DMS53 treated with DMSO at 0.1 percent for 48 hours (cell line): Measurements from ENCODE around the gene NPAS3.

Experiments
- DNase-seq: peaks from one replicate; lab custom pipeline; 2025; ENCODE audit not compliant: unreplicated experiment; lab: John Stamatoyannopoulos, UW

The NPAS3 gene

DNA sequence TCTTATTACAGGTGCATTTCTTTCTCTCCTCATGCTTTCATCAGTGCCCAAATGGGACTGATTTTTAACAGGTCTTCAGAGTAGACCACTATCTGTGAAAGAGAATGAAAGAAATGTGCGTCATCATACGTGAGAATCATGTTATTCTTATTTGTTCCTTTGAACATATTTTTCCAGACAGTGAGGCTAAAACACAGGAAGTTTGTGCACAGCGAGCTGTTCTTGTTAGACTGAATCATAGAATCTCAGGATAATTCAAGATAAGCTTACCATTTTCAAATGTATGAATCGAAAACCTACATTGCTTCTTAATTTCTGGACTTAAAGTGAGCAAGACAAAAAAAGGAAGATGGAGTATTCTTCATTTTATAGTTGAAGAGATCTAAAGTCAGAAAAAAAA is 629.1 kb downstream of the NPAS3 start:
- DNase-seq: no peak

DNA sequence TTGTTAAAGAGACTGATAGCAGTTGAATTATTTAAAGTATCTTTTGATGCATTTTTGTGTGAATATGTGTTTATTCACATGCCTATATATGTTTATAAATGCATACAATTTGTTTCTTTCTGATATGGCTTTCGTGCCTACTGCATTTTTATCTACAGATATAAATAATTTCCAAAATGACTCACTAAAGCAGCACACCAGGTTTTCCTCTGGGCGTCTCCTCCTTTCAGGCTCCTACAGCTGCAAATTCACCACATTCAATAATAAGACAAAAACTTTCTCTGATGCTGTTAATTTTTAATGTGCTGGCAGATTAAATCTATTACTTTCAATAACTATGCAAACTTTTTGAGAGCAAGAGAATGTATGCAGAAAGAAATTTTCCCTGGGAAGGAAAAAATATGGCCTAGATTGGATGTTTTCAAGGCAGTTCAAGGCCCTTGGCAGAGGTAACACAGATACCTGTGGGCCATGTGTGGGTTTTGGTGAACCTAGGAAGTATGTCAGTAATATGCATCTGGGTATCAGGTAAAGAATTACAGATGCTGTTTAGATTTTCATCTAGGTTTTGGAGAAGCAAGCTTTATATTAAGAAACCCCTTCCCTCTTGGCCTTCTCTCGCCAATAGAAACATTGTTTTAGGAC is 630.4 kb downstream of the NPAS3 start:
- no peak for DNase-seq

DNA sequence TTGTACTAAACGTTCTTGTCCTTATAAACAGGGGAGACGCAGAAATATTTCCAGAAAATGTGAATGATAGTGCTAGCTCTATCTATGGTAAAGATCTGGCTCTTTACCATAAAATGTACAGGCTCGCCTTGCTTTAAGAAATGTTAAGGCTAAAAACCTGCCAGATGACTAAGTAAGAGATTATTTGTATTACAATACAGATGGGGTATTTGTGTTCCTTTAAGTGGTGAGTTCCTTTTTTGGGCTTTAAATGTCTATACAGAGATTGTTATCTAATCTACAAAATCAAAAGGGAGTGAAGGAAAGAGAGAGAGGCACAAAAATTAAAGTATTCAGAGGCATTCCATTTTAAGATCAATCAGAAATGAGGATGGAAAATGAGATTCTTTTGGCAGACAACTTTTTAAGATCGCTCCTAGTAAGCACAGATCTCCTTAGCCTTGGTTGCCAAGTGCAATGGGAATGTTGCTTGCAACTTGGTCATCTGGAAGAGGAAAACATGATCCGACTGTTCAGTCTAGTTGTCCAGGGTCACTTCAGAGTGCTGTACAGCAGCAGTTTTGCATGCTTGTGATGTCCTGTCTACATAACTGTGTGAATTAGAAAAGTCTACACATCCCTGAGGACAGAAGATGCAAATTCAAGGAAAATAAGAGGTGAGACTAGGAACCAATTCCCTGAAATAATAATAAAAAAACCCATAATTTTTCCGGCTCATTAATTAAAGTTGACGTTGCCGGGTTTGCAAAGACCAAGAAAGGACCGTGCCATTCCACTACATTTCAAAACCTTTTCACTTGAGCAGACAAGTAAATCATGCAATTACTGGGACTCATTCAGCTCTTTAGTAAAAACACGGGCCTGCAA is 631.4 kb downstream of the NPAS3 start:
- DNase-seq: no peak

DNA sequence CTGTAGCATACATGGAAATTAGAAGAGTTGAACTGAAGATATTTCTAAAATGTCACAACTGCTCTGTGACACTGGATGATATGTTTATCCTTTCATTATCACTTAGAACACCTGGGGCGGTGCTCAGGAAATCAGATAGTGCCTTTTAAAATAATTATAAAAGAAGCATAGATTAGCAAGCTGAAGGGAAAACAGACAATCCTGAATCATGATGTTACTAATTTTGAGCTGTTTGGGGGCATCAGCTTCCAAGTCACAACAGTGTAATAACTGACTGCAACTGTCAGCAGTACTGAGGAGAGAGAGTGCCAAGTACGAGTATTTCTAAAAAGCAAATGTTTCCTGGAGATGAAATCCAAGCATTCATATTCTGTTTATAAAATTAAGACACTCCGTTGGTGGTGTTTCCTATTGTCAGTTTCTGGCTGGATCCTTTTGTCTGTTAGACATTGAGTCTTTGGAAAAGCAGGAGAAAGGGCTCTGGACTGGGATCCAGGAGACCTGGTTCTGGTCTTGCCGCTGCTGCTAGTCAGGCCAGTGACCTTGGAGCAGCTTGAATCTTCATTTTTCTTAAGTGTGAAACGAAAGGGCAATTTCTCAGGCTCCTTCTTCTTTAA is 632.1 kb downstream of the NPAS3 start:
- DNase-seq: no peak

DNA sequence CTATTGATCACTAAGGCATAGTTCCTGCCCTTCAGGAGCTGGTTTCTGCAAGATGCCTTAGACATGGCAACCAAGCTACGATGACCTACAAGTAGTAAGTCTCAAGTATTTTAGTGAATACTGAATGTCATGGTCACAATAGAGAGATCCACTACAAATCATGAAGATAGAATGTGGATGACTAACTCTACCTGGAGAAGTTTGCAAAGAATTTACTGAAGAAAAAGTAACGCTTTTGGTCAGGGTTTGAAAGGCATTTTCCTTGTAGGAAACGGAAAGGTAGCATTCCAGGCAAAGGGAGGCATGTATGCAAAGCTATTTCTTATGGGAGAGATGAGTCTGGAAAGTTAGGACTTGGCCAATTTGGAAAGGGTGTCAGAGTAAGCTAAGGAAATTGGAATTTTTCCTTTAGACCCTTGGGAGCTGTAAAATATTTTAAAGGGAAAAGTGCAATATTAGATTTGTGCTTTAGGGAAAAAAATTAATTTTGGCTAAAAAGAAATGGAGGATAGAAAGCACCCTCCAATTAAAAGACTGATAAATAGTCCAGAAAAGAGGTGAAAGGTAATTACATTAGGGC is 634.7 kb downstream of the NPAS3 start:
- no peak for DNase-seq

DNA sequence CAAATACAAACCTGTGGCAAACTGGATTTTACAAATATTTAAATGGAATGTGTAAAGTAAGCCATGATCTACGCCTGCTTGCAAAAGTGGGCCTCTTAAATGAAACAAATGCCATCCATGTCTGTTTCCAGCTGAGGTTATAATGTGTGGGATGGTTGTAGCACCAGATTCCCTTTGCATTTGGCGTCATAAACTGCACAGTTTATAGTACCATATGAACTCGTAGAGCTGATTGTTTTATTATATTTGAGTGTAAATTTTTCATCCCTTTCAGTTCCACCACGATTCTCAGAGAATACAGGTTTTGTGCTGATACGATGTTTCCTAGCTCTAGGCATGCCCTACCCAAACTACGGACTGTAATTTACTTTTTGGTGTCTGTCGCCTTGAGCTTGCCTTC is 637.3 kb downstream of the NPAS3 start:
- DNase-seq: no peak

DNA sequence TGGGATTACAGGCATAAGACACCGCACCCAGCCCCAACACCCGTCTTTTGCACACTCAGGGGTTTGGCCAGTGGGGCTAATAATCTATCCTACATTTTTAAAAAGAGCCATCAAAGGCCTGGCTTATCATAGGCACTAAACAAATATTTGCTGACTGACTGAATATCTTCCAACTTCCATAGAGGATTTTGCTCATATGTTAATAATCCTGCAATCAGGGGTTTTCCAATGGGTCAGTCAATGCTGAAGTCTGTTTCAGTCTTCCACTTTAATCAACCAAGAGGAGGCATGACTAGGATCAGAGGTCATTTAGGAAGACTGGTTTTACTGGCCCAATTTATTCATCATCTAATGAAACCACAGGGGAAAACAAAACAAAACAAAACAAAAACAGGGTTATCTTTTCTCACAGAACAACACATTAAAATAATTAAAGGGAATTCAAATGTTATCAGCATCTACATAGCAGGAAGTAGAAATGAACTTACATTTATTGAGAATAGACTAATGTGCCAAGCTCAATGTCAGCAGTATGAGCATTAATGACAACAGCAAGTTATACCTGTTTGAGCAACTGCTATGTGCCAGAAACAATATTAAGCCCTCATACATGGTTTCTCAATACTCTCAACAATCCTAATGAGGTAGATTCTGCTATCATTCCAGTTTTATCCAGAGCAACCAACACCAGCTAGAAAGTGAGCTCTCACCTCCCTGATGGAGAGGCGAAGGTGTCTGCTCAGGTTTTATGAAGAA is 640.0 kb downstream of the NPAS3 start:
- DNase-seq: no peak

DNA sequence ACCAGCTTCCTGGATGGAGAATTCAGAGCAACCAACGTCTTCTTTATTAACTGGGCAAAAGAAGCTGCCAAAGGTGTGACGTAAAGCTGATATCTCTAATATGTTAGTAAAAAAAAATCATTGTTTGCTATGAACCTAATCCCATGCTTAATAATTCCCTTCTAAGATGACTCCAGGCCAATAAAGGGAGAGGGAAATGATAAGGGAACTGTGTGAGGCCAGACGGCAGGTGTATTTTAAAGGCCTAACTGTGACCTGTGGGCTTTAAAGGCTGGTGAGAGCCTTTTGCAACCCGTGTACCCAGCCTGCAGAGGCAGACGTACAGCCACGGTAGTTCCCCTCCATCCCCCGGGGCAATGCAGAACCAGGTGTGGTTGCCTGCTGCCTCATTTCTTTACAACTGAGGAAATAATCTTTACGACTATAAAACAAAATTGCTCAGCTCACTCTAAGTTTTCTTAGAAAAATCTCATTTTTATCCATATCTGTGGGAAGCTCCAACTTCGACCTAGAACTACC is 641.6 kb downstream of the NPAS3 start:
- no peak for DNase-seq

DNA sequence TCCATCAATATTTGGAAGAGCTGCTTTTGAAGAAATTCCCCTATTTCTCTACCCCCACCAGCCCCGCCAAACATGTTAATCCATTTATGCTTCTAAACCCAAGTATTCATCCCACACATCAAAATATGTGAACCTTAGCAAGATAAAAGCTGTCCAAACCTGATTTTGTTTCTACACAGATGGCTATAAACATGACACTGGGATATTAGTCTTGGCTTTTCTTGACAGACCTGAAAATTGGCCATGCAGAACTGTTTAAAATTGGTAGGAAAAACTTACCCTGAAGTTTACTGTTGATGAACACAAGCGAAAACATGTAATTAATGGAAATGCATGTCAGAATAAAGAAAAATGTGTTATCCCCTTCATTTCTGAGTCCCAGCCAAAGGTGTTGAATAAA is 642.2 kb downstream of the NPAS3 start:
- no peak for DNase-seq

DNA sequence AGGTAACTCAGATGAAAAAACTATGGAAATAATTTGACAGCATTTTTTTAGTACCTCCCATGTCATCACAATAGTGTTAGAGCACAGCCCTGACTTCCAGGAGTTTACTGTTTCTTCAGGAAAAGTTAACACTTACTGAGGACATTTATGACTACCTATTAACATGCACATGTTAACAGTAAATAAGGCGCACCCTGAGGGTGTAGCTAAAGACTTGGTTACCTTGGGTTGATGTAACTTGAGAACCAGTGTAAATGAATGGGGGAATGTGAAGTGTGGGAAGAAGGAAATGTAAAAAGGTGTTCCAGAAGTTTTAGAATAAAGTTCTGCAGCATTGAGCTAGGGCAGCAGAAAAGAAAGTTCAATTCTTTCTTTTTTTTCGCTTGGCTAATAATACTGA is 646.0 kb downstream of the NPAS3 start:
- no peak for DNase-seq

DNA sequence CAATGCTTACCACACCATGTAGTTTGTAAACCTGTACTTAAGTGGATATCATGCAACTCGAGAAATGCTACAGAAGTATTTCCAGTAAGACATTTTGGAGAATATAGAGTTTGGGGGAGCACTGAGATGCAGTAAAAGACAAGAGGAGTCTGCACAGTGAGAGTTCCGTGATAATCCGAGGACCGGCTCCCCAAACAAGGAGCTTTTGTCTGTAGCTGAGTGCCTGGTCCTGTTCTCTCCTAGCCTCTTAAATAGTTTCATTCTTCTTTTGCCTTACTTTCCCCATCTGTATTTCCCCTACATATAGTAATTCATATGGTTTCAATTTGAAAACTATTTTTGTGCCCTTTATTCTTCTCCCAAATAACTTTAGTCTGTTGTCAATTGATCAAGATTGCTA is 648.1 kb downstream of the NPAS3 start:
- no peak for DNase-seq

DNA sequence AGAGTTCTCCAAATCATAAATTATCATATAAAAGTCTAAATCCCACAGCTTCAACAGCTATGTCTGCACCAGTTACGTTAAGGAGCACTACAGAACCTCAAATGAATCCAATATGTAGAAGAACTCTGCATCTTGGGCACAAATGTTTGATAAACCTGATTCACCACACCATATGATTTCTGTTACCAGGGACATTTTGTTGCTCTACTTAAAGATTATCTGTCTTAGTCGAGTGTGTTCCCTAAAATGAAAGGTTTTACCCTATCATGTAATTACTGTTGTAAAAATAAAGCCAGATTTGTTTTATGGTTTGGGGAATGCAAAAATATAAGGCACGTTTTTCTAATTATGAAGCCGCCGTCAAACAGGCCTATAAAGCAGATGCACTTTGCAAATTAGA is 649.1 kb downstream of the NPAS3 start:
- no peak for DNase-seq

DNA sequence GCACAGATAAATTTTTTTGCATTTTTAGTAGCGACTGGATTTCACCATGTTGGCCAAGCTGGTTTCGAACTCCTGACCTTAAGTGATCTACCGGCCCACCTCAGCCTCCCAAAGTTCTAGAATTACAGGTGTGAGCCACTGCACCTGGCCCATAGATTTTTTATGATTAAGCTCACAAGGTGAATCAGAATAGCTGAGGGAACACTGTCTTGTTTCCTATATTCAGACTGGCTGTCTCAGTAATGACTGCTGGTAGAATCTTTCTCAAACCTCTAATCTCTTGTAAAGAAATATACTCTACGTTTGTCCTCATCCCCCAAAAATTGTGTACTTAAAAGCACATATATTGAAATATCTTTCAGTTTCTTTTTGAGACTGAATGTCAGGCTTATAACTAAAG is 650.1 kb downstream of the NPAS3 start:
- DNase-seq: no peak

DNA sequence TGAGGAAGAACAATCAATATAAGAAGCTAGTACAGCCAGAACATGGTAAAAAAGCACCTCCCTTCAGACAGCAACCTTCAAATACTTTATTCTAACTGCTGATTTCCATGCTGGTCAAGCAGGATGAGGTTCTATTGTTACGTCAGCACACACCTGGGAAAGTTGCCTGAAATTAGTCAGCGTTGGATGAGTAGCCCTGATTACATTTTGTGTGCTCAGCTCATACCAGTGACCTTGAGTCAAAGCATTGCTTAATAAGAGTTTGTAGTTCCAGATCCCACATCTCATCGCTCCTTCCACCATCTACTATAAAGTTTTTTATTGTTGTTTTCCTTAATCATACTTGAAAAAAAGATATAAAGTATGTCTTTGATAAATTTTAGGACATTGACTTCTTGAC is 650.7 kb downstream of the NPAS3 start:
- no peak for DNase-seq

DNA sequence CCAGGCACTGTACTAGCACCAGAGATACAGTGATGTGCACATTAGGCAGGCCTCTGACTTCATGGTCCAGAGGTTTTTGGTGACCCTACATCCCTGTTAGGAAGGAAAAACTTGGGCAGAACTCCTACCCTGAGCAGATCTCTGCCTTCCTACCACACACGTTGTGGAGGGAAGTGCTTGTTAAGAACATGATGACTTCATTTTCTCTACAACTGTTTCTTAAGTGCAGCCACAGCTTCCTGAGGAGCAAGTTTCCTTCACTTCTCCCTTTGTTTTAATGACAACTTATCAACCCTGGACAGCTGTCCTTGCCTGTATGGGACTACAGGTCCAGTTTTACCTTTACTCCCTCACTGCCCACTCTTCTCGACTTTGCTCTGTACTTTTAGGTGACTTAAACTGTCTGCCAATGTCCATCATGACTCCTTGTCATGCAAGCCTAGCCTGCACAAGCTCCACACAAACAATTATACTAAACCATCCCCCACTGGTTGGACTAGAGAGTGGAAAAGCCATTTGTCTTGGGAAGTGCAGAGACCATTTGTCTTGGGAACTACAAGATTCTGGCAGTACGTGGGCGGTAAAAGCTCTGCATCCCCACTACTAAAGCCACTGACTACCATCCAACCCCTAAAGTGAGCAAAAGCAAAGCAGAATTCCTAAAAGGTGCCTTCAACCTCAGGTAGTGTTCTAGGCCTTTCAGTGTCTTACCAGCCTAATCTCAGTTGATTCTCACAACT is 652.4 kb downstream of the NPAS3 start:
- no peak for DNase-seq

DNA sequence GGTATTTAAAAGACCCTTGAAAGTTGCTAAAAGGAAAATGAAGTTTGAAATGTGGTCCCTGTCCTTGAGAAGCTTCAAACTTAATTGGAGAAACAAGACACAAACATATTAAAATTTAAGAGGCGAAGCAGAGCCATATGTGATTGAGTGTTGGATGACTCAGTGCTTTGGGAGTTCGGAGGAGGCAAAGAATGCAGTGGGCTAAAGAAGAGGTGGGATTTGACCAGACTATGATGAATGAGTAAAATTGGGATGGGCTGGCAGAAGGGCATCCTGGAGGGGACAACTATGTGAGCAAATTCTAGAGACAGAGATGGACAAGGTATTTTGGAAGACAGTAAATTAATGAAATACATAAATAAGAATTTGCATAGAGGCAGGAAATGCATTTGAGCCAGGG is 653.6 kb downstream of the NPAS3 start:
- no peak for DNase-seq

DNA sequence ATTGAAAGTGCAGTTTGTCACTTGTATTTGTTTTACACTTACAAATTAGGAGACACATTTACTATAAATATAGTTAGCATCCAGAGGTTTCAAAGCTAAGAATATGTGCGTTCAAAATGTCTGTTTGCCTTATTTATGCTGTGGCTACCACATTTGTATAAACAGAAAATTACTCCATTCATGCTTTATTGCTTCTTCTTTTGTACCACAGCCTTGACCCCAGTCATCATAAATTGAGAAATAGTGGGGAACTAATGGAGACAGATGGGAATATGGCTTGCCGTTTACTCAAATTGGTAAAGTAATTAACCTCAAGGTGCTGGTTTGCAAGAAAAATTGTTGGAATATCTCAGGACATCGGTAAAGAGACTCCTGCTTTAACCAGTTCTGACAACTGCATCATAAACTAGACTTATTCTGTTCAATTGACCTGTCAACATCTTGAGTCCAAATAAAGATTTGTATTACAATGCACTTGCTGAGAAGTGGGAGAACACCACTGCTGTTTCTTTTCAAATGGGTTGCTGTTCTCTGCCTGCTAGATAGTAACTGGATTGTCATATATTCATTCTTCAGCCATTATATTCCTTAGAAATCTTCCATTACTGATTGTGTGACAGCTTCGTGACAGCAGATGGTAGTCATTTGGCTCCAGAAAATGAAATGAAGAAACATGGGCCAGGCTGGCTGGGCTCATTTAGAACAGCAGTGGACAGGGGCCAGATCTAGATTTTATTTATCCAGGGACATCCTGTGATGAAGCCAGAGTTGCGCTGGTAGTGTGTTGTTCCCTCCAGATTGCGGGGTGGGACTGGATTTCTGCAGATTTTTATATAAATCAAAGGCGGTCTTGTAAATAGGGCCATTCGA is 657.8 kb downstream of the NPAS3 start:
- DNase-seq: no peak

DNA sequence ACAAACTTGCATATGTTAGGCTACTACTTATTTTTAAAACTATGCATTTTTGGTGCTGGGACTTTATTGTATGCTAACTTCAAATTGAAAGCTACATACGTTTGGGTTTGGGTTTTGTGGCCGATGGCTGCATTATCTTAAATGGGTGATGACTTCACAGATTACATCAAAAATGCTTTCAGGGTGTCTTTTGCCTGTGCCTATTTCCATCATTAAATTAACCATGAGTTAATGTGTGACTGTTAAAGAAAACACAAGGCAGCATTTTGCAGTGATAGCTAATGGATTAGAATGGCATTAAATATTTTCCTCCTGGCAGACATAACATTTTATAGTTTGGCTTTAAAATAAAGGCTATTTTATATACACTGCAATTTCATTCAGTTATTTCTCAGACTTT is 659.9 kb downstream of the NPAS3 start:
- DNase-seq: no peak

DNA sequence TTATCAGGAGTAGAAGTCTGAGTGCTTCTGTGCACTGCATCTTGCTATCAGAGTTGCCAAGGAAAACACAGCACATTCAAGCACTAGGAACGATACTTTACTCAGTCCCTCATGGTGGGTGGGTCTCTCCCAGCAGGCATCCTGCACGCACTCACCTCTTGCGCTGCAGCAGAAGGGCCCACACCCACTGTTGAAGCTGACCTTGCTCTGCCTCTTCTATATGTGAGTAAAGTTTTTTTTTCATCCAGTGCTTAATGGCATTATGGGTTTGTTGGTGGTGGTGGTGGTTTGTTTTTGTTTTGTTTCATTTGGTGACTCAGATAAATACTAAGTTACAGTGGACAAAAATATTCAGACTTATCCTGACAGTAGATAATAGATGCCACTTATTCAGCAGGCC is 663.7 kb downstream of the NPAS3 start:
- no peak for DNase-seq
